ENCODE data around the gene ARHGAP8. TPM values are rescaled to one million over a fixed set of nuclear protein-coding genes. Genes with fewer than 3 reads are reported as not detected.

Gene ARHGAP8
- total and polyA plus RNA-seq, 2 of the 13 experiments (the other 11 are each of a cell fraction or from before 2014, with no cell fraction given) = 0.07 TPM; not detected in 1

DNA sequence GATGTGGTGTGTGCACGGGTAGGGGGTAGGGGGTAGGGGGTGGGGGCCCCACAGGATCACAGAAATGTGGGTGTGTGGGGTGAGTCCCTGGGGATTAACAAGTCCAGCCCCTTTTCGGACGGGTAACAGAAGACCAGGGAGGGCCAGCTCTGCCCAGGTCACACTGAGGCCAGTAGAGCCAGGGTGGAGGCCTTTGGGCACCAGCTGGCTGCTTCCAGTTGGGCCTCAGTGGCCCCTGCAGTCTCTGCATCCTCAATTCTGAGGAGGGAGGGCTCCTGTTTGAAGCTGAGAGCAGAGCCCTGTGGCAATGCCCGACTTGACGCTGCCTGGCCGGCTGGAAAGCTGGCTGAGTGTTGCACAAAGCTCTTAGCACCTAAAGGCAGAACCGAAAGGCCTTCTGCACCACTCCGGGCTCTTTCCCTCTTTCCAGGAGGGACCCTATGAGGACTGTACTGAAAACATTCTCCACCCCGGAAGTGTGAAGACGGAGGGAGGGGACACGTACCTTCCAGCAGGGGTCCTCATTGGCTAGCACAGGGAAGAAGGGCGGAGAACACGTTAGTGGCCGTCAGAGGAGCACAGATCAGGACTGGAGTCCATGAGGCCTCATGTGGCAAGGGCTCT, 137.0 kb downstream of the ARHGAP8 start (continued):
- TF ChIP-seq, protein P1, sequence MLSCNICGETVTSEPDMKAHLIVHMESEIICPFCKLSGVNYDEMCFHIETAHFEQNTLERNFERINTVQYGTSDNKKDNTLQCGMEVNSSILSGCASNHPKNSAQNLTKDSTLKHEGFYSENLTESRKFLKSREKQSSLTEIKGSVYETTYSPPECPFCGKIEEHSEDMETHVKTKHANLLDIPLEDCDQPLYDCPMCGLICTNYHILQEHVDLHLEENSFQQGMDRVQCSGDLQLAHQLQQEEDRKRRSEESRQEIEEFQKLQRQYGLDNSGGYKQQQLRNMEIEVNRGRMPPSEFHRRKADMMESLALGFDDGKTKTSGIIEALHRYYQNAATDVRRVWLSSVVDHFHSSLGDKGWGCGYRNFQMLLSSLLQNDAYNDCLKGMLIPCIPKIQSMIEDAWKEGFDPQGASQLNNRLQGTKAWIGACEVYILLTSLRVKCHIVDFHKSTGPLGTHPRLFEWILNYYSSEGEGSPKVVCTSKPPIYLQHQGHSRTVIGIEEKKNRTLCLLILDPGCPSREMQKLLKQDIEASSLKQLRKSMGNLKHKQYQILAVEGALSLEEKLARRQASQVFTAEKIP (CRISPR knock-in tag; IDR thresholded peaks at IDR 0.05; ENCODE audit: borderline replicate concordance) = no peak
- no peak for TF ChIP-seq RARG (CRISPR knock-in tag; IDR thresholded peaks at IDR 0.05; ENCODE audit: low read depth)
- TF ChIP-seq NBN (conservative IDR thresholded peaks at IDR 0.05) = no peak
- no peak for TF ChIP-seq RFX5 (IDR thresholded peaks at IDR 0.05; ENCODE audit: low read depth, low read length)
- no peak for TF ChIP-seq ZNF335 (CRISPR knock-in tag; IDR thresholded peaks at IDR 0.05)
- no peak for TF ChIP-seq ZNF547 (CRISPR knock-in tag; IDR thresholded peaks at IDR 0.05)
- no peak for TF ChIP-seq HOXA3 (CRISPR knock-in tag; IDR thresholded peaks at IDR 0.05)

DNA sequence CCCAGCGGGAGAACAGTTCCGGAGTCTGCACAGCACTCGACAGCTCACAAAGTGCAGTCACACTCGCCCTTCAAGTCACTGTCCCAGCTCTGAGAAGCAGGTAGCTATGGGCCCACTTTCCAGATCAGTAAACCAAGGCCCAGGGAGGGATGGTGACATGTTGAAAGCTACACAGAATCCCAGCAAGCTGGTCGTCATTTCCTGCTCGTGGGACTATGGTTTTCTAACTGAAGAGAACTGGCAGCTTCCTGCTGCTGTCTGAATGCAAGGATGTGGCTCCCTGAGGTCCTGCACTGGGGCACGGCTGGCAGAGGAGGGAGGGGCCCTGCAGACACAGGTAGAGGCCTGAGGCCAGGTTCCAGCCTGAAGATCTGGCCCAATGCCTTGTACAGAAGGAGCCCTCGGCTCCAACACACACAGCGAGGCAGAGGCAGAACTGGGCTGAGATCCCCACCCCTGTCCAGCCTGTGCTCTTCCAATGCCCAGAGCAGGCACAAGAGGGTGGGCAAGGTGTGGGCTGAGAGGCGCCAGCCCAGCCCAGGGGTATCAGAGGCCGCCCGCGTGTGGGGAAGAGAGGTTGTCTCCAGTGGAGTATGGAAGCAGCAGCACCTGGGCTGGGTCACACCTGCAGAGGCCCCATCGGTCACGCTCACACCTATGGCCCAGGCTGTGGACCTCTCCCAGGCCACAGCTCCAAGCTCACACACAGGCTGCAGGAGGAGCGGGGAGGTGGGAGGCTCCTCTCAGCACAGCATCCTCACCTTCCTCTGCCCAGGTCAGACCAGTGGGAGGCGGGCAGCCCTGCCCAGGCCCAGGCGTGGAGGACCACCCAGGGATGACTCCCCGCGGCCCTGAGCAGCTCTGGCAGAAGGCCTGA, 138.3 kb downstream of the ARHGAP8 start:
- BruUV-seq (replicated peaks) = no TSS peak
- POLR2A ChIA-PET = no interaction called here

More for the DNA sequence above, 138.3 kb downstream of the ARHGAP8 start:
- DNase-seq (ENCODE audit: low spot score) (no peak), FAIRE-seq (no peak), ATAC-seq (no peak)
- Histone ChIP-seq H3K9ac (ENCODE audit: insufficient read depth, low read depth, low read length) (no peak overlapping the region), H3K4me2 (ENCODE audit: low read depth, low read length) (no peak overlapping the region), H2AFZ (ENCODE audit: low read length) (no peak overlapping the region), H3K4me1 (ENCODE audit: insufficient read depth, low read length) (no peaks in the 10 kb centered on the region), H3K36me3 (replicated peaks in 1 of 2; ENCODE audit: control insufficient read depth in 1 of 2, insufficient read depth in 2 of 2, low read length in 2 of 2) (no peaks in the 10 kb centered on the region), H3K9me3 (ENCODE audit: low read length) (no peaks in the 10 kb centered on the region), H3K4me3 (replicated peaks in 1 of 3; ENCODE audit: insufficient read depth in 1 of 3, low read depth in 2 of 3, low read length in 3 of 3) (no peak overlapping the region), H3K79me2 (ENCODE audit: insufficient read depth, low read length) (no peaks in the 10 kb centered on the region), H3K27ac (ENCODE audit: extremely low read length, insufficient read depth, low read length) (no peak overlapping the region), H3K27me3 (ENCODE audit: control insufficient read depth in 1 of 2, insufficient read depth in 2 of 2, low read length in 2 of 2) (peaks cover 9 to 37% of the 10 kb centered on the region in 2 experiments; a peak in 4 of 5 replicates), H4K20me1 (ENCODE audit: insufficient read depth, low read length) (no peaks in the 10 kb centered on the region)
- WGBS (ENCODE audit: low lambda C conversion rate) = 42% methylated on average over 7 of the region's 20 CpGs
- CTCF ChIA-PET (ENCODE audit: low intra/inter-chr PET ratio, low total read pairs) = no interaction called here
- intact Hi-C loops (cut with micrococcal nuclease; ENCODE audit: unreplicated experiment) (no loop called here), in situ Hi-C loops (cut with HindIII; ENCODE audit: extremely low pct_ligation_motif_present, low pct_unique_long_range_greater_than_20kb) (no loop called here)
- no peak for TF ChIP-seq SYNCRIP (IDR thresholded peaks at IDR 0.05; ENCODE audit: insufficient read depth, low read depth, low read length)
- TF ChIP-seq ZNF263 (CRISPR knock-in tag; IDR thresholded peaks at IDR 0.05) = peak; percentile 61
- peak; percentile 64 for TF ChIP-seq ZNF629 (CRISPR knock-in tag; conservative IDR thresholded peaks at IDR 0.05)
